Posterior vena cava (tissue), 2 donors: ENCODE data around the gene MBD6. TPM values are rescaled to one million over a fixed set of nuclear protein-coding genes. Genes with fewer than 3 reads are reported as not detected.

Source experiments
- DNase-seq: peaks from one replicate; pipeline ENCODE4 v3.0.0-alpha.2; 2020; ENCODE audit warnings: low spot score
- intact Hi-C, 2 donors: fragments of 100-400 bp; cut with DNase I; formaldehyde crosslinking; loops; one replicate each; pipeline versions ENCODE4 v1.14.1 to v1.14.2; 2022 to 2023
- total RNA-seq, 2 donors: library from RNA; stranded (reverse); fragmentation: NEBNext Ultra II Directional; extraction: Animal tissue kit (Norgen Biotek cat#: 25700); gene quantifications; one replicate each; pipeline ENCODE4 v1.2.1, GENCODE V29; 2021
- donor health status: DM: yes; HTN: yes; CAD: no.
- donor health status: DM: yes; HTN: yes; CAD: no.

Gene MBD6
- total RNA-seq, 2 donors from 2014 or later, result 46.5 to 49.1 TPM

- no peak for DNase-seq
- intact Hi-C loops, result no loop called here
Measured at GRCh38 chr12:57524814-57525614, 2.4 kb downstream of the MBD6 start.

GRCh38 chr12:57525615-57526383 lies 3.2 kb downstream of the MBD6 start:
- no peak for DNase-seq
- intact Hi-C loops, result no loop called here

- DNase-seq, result no peak
- intact Hi-C loops, result no loop called here
Measured at GRCh38 chr12:57526477-57527126, 4.0 kb downstream of the MBD6 start.

- intact Hi-C loops, result no loop called here
- DNase-seq, result no peak
Measured at GRCh38 chr12:57527184-57527583, 4.6 kb downstream of the MBD6 start.

GRCh38 chr12:57528176-57528575 lies 5.6 kb downstream of the MBD6 start:
- no peak for DNase-seq
- intact Hi-C loops, result no loop called here

GRCh38 chr12:57528831-57529555 lies 6.4 kb downstream of the MBD6 start:
- no peak for DNase-seq
- intact Hi-C loops, result no loop called here

GRCh38 chr12:57529831-57530230 lies 7.2 kb downstream of the MBD6 start:
- DNase-seq, result peak; percentile 59
- intact Hi-C loops, result no loop called here

GRCh38 chr12:57530396-57531142 lies 7.9 kb downstream of the MBD6 start:
- peak; percentile 18 for DNase-seq
- intact Hi-C loops, result no loop called here

- peak; percentile 8 for DNase-seq
- intact Hi-C loops, result no loop called here
Measured at GRCh38 chr12:57531836-57532235, 9.2 kb downstream of the MBD6 start.

GRCh38 chr12:57533108-57533507 lies 10.5 kb downstream of the MBD6 start:
- DNase-seq, result no peak
- intact Hi-C loops, result no loop called here

- intact Hi-C loops, result no loop called here
- peak; percentile 36 for DNase-seq
Measured at GRCh38 chr12:57534250-57534649, 11.6 kb downstream of the MBD6 start.

GRCh38 chr12:57534991-57535543 lies 12.4 kb downstream of the MBD6 start:
- DNase-seq, result no peak
- intact Hi-C loops, result no loop called here

- no peak for DNase-seq
- intact Hi-C loops, result no loop called here
Measured at GRCh38 chr12:57535764-57536596, 13.4 kb downstream of the MBD6 start.

- intact Hi-C loops, result no loop called here
- DNase-seq, result no peak
Measured at GRCh38 chr12:57536597-57536942, 13.9 kb downstream of the MBD6 start.

GRCh38 chr12:57539134-57539768 lies 16.6 kb downstream of the MBD6 start:
- no peak for DNase-seq
- intact Hi-C loops, result no loop called here

- intact Hi-C loops, result no loop called here
- DNase-seq, result no peak
Measured at GRCh38 chr12:57541001-57541400, 18.4 kb downstream of the MBD6 start.

GRCh38 chr12:57541717-57542116 lies 19.1 kb downstream of the MBD6 start:
- intact Hi-C loops, result no loop called here
- no peak for DNase-seq
